Measurements from ENCODE around the gene NWD2. TPM values are rescaled to one million over a fixed set of nuclear protein-coding genes. Genes with fewer than 3 reads are reported as not detected.
A peak's percentile ranks its signal among the peaks of the same experiment; 100 is the strongest.
"Not testable (repeated sequence)": the region's sequence is repeated elsewhere in the genome, so short reads cannot be mapped to it uniquely, and the experiment has no call there.

NWD2 gene
- total RNA-seq, 1 donor from 2014 or later = not detected

DNA sequence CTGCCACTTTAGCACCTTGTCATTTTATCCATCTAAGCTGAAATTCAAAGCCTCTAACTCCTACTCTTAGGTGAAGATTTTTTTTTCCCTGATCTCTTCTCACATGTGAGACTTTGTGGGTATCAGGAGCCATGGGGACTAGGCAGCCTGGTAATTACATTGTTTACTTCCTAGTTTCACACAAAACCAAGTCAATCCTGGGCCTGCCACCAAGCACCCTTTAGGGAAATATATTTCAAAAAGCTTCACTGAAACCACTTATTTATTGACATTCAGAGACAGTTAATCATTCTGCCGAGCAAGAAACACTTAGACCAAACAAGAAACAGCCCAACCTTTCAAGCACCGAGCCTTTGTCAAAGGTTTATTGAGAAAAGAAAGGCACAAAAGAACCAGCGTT, 241.6 kb downstream of the NWD2 start:
- ATAC-seq (no peak), DNase-seq (ENCODE audit: low spot score) (no peak)

GRCh38 chr4:37487668-37488067, 243.1 kb downstream of the NWD2 start:
- no peak for ATAC-seq
- no peak for DNase-seq (ENCODE audit: low spot score)

DNA sequence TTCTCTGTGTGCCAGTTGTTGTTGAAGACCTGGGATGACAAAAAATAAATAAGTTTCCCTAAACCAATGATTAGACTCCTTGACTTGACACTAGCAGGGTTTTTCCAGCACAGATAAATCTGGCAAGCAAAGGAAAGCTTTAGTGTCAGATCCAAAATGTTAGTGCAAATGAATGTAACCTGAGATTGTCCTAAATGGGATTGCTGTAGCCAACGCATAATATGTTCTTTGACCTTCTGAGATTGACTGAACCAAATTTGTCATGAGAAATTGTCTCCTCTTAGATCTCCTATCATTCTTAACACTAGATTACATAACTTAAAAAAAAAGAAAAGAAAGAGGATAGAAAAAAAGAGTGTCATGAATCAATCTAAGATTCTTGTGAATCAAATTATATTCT, 245.2 kb downstream of the NWD2 start:
- peak; percentile 60 for ATAC-seq

DNA sequence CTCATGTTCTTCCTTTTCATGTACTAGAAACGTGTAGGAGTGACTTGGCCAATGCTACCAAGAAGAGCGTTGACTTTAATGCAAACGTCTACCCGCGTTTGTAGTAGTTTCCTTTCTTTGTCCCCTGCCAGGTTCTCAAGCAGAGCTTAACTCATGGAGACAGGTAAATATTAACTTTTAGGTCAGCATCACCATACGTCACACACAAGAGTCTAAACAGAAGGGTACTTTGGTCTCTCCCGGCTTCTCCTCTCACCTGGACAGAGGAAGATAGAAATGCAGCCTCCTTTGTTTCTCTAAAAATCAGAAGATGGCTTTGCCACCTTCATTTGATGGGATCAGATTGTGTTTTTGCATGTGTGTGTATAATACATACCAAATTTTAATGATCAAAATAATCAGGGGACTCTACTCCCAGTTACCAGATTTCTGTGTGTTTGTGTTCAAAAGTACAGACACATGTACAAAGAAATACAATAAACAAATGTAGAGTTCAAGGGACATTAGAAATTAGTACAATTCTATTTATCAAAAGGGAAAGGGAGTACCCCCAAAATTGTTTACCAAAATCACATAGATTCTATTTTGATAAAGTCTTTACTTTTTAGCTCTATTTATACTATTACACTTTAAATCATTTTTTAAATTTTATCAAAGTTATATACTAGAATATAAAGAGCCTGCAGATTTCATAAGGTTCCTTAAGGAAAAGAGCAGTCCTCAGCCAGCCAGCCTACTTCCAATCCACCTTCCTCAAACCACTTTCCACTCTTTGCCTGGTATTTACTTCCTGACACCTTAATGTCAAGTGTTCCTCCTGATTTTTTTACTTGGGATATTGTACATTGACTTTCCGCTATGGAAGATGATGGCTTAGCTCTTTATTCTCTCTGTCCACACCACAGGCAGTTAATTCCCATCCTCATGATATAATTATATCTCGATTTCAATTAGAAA, 246.1 kb downstream of the NWD2 start:
- peak; percentile 96 for ATAC-seq
- no peak for DNase-seq (ENCODE audit: low spot score)

More for the DNA sequence above, 245.2 kb downstream of the NWD2 start:
- no peak for DNase-seq (ENCODE audit: low spot score)

DNA sequence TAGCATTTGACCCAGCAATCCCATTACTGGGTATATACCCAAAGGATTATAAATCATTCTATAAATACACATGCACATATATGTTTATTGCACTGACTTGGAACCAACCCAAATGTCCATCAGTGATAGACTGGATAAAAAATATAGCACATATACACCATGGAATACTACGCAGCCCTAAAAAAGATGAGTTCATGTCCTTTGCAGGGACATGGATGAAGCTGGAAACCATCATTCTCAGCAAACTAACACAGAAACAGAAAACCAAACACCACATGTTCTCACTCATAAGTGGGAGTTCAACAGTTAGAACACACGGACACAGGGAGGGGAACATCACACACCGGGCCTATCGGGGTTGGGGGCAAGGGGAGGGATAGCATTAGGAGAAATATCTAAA, 250.8 kb downstream of the NWD2 start:
- not testable (repeated sequence) for ATAC-seq; DNase-seq (ENCODE audit: low spot score)
